GM11168 (cell line): ENCODE data around the gene SPRY4.
"Not testable (repeated sequence)": the region's sequence is repeated elsewhere in the genome, so short reads cannot be mapped to it uniquely, and the experiment has no call there.

ENCODE experiments used
- in situ Hi-C: fragments of 300-500 bp; cut with MboI; formaldehyde crosslinking; loops from one replicate; pipeline ENCODE4 v1.12.0; 2022; ENCODE audit warnings: low sequenced_read_pairs; ENCODE audit not compliant: unreplicated experiment

Gene SPRY4, protein sequence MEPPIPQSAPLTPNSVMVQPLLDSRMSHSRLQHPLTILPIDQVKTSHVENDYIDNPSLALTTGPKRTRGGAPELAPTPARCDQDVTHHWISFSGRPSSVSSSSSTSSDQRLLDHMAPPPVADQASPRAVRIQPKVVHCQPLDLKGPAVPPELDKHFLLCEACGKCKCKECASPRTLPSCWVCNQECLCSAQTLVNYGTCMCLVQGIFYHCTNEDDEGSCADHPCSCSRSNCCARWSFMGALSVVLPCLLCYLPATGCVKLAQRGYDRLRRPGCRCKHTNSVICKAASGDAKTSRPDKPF

DNA sequence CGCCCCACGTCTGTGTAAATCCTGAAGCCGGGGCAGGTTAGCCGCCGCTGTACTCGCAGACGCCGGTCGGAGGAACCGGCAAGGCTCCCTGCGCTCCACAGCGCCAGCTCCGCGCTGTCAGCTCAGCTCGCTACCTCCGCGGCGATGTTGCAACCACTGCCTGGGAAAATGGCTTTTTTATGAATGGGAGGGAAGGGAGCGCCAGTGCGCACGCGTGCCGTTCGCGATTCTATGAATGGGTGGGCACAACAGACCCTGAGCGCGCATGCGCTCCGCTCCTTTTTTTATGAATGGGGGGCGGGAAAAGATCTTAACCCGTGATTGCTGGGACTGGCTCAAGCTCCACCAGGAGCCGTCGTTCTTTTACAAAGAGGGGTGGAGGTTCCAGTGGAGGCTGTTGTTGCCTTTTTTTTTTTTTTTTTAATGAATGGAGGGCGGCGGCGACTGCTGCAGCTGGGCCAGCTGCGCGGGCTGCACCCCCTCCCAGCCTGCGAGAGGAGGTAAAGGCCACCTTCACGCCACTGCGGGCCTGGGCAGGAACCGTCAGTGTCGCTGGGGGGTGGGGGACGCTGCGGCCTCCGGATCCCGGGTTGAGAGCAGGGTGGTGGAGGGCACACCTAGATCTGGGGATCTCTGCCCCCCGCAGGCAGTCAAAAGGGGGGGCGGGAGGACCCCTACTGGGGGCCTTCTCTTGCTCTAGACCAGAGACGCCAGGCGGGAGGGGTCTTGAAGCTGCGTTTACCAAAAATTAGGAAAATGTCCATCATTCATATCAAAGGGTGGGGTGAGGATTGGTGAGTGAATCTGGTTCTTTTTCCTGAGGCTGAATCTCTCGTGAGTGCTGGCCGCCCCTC lies at the start of gene SPRY4:
Gene SPRY4, minus strand, starts transcription at position 151 of the 854 bp plus-strand sequence. CDS start 9,913 bp downstream, outside the sequence.
- in situ Hi-C loops, result no loop called here

DNA sequence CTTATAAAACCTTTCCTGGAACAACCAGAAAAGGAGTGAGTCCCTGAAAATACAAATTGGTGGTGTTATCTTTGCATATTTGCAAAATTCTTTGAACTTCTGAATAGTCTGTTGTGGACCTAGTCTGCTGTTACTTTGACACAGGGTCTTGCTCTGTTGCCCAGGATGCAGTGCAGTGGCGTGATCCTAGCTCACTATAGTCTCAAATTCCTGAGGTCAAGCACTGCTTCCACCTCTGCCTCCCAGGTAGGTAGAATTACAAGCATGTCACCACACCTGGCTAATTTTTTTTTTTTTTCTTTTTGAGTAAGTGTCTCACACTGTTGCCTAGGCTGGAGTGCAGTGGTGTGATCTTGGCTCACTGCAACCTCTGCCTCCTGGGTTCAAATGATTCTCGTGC lies 43.7 kb upstream of the SPRY4 start:
- in situ Hi-C loops, result no loop called here

DNA sequence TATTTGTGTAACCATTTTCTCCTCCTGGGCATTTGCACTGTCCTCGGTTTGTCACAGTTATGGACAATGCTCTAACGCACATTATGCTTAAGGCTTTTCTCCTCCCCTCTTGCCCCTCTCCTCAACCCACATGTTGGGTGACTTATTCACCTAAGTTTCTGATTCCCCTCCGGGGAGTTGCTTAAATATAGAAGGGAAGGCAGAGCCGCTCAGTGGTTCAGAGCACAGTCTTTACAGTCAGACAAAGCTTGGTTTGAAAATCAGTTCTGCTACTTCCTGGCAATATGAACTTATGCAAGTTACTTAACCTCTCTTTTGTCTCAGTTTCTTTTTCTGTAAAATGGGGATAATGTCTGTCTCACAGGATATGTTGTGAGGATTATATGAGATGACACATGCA lies 41.2 kb upstream of the SPRY4 start:
- in situ Hi-C loops, result no loop called here

DNA sequence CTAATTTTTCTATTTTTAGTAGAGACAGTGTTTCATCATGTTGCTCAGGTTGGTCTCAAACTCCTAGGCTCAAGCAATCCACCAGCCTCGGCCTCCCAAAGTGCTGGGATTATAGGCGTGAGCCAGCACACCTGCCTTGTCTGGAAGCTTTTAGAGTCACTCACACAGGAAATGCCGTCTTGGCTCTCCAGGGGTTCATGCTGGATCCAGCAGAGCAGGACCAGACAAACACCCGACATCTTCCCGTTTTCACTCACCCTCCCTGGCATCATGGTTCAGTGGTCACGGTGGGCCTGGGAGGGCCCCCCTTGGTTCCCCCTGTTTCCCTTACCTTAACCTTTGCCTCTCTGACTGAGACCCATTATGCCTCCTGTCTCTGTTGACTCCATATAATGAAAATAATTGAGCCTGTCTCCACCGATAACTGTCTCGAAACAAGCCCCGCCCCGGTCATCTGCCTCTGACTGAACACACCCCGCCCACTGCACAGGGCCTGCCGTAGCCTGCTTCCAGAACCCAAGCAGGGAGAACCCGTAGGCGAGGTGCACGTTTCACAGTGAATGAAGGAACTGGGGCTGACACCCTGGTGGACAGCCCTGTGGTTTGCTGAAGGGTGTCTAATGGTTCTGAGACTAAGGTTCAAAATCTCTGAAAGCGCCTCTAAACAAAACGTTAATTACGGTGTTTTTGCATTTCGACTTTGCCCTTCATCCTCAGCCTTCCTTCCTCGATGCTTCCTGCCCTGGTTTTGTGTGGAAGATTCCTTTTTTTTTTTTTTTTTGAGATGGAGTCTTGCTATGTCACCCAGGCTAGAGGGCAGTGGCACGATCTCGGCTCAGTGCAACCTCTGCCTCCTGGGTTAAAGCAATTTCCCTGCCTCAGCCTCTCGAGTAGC lies 39.7 kb upstream of the SPRY4 start:
- in situ Hi-C loops, result no loop called here

DNA sequence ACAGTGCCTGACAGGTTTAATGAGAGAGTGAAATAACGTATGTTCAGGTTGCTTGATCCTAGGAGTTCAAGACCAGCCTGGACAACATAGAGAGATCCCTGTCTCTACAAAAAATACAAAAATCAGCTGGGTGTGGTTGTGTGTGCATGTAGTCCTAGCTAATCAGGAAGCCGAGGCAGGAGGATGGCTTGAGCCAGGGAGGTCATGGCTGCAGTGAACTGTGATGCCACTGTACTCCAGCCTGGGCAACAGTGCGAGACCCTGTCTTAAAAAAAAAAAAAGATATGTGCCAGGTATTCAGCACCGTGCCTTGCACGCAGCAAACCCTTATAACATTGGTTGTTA lies 38.8 kb upstream of the SPRY4 start:
- in situ Hi-C loops, result no loop called here

DNA sequence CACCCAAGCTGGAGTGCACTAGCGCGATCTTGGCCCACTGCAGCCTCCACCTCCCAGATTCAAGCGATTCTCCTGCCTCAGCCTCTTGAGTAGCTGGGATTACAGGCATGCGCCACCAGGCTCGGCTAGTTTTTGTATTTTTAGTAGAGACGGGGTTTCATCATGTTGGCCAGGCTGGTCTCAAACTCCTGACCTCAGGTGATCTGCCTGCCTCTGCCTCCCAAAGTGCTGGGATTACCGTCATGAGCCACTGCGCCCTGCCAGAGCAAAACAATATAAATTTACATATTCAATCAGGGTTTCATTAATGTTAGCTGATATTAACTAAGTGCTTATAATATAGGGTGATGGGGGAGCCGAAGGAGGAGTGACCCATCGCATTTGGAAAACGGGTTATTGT lies 37.4 kb upstream of the SPRY4 start:
- in situ Hi-C loops, result not testable (repeated sequence)

DNA sequence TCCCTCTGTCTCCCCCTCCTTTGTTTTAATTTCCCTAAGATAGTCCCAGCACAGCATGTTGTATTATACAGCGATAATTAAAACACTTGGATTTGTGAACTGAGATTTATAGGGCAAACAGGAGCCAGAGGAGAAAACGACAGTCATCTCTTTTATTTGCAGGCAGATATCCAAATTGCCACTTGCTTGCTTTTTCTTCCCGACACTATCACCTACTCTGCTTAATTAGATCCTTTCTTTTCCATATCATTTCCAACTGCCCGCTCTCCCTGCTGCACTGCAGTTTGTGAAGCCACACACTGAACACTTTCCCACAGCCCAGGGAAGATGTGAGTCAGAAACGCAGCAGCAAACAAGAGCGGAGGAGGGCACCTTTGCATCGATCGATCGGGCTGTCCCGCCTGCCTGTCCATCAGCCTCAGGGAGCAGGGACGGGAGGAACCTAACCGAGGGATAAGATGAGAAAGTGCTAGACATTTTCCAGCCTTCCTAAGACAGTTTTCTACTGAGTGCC lies 35.8 kb upstream of the SPRY4 start:
- in situ Hi-C loops, result no loop called here

DNA sequence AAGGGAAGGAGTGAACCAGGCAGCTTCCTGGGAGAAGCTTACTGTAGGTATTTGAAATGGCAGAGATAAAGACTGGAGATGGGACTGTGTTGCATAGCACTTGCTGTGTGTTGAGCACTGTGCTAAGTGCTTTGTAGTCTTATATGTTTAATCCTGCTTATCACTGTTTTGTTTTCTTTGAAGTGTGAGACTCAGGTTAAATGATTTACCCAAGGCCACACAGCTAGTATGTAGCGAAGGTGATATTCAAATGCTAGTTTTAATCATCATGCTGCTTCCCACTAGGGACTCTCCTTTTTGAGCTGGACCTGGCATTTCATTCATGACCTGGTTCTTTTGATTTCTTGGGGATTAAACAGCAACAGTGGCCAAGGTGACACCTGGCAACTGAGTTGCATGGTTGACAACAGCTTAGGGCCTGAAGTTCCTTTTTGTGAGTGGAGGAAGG lies 35.3 kb upstream of the SPRY4 start:
- in situ Hi-C loops, result no loop called here

DNA sequence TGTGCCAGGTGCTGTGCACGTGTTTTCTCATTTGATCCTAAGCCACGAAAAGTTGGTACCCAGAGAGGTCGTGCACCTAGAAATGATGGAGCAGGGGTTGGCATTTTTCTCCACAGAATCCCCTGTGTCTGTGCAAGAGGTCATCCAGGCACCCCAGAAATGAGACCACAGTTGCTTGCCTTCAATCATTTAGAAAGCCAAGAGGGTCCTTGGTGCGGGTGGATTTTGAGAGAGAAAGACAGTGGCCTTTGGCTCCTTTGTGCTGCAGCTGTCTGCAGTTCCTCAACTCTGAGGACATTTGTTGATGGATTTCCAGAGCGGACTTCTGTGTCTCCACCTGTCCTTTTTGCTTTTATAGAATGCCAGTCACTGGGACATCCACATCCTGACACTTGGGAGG lies 33.8 kb upstream of the SPRY4 start:
- in situ Hi-C loops, result no loop called here

DNA sequence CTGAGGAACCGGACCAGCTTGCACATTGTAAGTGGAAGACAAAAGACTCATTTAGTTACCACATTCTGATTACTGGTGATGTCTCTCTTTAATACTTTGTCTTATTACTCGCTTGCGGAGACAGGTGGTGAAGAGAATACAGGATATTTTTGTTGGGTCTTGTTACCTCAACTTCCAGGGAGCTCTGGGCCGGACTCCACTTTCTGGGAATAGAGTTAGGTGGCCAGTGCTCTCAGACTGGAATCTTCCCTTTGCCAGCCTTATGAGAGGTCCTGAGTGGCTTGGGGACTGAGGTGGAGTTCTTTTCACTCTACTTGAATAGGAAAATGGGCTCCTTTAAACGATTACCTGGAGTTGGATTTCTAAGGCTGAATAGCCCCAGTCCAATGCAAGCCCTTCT lies 33.3 kb upstream of the SPRY4 start:
- in situ Hi-C loops, result no loop called here

DNA sequence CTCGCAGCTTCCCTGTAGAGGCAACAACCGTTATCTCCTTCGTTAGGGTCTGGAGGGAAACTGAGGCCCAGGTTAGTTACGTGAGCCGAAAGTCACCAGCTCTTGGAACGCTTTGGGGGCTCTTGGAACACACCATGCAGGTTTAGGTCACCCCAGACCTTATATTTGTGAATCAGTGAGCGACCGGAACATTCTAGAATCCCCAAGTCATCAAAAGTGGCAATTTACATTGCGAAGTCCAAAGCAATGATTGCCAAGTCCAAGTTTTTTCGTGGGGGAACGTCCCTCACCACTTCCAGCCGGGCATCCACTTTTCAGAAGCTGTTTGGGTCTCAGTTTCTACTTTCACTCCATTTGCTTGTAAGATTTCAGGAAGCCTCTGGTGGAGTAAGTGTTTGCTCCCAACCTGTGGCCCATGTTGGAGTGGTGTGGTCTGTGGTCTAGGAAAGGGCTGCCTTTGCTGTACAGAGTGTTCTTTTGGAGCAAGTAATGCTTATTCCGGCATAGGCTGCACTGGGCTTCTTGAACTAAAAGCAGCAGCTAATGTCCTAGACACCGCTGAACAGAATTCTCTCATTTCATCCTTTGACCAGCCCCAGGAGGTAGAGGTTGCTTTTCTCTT lies 32.8 kb upstream of the SPRY4 start:
- in situ Hi-C loops, result no loop called here

DNA sequence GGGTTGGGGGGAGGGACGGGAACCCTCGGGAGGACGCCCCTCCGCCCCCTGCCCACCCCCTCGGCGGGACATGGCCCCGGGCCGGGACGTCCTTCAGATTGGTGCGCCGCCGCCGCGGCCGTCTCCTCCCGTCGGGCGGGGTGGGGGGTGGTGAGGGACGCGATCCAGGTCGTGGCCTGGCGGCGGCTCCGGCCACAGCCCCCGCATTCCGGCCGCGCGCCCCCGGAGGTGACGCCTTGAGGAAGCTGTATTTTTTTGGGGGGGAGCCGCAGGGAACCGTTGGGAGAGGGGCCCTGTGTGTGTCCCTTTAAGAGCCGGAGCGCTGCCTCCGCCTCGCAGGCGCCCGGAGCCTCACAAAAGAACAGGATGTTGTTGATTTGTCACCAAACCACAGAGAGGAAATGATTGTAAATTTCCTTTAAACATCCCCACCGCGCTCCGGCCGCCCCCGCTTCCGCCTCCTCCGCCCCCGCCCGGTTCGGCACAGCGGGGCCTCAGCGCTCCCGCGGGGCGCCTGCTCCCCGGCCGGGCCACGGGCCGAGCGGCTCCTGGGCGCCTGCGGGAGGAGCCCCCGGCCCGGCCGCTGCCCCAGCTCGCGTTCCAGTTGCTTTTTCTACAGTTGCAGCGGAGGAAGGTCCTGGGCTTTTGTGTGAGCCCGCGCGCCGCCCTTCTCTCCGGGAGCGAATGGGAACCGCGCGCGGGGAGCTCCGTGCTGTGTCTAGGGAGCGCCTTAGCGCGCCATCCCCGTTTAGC lies 32.1 kb upstream of the SPRY4 start:
- in situ Hi-C loops, result no loop called here

DNA sequence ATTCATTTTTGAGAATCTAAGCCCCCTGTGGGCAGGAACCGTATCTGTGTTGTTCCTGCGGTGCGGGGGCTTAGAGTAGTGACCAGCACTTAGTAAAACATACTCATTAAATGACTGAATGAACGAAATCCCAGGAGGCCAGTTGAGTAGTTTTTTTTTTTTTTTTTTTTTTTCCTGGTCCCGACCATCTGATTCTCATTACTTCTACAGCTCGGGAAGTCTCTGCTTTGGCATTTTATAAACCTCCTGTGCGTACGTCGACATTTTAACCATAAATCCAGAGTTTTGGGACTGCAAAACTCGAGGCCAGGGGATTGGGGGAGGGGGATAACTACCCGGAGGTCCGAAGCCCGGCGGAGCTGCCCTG lies 31.5 kb upstream of the SPRY4 start:
- in situ Hi-C loops, result no loop called here

DNA sequence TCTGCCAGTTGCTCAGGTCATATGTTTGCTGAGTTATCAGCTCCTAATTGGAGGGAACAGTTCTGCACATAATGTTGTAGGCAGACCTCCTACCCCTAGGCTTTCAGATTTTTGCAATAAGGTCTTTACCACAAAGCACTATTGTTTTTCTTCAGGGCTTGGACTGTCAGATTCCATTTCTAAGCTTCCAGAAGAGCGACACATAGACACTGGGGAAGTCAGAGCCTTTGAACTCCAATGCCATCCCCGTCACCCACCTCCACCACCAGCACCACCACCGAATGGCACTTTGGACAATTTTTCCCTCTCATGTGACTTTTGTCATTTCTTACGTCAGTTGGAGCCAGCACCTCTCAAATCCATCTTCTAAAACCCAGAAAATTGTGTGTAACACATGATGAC lies 28.3 kb upstream of the SPRY4 start:
- in situ Hi-C loops, result no loop called here

DNA sequence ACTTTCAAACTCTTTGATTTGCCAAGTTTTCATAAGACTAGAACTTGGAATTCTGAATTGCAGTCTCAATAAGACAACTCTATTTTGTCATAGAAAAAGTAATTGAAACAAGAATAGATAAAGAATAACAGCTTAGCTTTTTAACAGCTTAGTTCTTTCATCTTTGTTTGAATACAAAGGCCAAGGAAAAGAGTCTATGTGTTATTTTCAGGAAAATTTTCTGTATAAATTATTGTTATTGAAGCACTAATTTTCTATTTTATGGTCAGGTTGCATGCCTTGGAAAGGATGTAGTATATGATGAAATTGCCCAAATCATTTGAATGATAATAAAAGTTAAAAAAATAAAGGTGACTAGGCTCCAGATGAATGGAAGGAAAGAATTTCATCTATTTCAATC lies 25.2 kb upstream of the SPRY4 start:
- in situ Hi-C loops, result no loop called here

DNA sequence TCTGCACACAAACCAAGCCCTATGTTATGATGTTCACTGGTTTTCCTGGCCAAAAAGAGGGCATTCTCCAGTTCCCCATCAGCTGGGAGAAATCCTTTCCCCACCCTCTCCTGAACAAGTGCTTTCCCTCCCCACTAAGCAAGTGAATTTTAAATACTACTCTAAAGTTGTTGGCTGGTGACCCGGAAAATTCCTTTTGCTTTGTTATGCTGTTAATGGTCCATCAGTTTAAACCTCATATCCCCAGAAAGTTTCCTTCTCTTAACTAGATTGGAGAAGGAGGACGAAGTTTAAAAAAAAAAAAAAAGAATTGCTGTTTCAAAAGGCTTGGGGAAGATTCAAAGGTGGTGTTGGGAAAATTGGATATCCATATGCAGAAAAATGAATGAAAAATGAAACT lies 21.9 kb upstream of the SPRY4 start:
- in situ Hi-C loops, result no loop called here

DNA sequence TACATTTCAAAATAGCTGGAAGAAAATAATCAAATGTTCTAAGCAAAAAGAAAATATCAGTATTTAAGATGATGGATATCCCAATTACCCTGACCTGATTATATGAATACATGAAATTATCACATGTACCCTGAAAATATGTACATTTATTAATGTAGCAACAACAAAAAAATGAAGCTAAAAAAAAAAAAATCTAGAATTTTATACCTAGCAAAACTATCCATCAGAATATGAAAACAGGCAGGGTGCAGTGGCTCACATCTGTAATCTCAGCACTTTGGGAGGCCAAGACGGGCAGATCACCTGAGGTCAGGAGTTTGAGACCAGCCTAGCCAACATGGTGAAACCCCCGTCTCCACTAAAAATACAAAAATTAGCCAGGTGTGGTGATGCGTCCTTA lies 20.1 kb upstream of the SPRY4 start:
- in situ Hi-C loops, result not testable (repeated sequence)

DNA sequence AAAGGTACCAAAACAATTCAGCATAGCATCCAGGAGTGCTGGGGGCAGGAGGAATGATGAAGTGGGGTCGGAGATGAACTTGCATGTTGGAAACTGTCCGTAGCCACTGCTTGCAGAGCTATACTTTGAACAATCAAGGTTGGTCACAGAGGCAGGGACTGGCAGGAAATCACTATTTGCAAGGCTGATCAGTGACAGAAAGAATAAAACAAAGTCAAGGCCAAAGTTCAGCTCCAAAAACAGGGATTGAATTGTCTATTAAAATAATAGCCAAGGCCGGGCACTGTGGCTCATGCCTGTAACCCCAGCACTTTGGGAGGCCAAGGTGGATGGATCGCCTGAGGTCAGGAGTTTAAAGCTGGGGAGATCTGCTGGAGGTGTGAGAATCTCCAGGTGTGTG lies 18.7 kb upstream of the SPRY4 start:
- in situ Hi-C loops, result no loop called here

DNA sequence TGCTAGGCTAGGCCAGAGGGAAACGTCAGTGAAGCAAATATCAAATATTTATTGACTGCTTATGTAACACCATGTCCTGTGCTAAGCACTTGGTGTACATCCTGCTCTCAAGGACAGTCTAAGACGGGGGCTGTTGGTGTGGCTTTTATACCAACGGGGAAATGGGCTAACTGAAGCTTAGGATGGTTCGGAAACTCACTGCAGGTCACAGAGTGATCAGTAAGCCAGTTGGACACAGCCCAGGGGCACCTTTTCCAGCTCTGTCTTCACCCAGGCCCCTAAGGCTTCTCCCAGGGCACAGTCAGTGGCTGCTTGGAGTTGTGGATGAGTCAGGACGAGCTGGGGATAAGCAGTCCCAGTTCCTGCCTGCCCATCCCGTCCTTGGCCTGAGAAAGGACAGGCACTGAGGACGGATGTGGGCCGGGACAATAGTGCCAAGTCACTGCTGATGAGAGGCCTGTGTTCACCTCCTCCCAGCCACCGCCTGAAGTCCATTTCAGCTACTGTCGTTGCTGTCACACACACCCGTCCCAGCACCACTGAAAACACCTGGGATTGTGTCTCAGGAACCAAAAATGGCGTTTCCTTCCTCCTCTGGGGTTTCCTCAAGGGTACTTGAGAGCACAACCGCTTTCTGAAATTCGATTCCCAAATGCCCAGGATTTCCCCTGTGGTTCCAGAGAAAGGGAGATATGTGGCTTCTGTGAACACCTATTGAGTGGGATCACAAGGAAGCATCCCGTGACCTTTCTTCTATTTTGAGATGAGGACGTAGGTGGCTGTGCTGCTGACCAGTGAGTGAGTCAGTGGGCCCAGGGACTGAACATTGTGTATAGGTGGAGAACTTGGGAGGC lies 17.5 kb upstream of the SPRY4 start:
- in situ Hi-C loops, result no loop called here
